ENCODE measurements around the gene OPA1. TPM values are rescaled to one million over a fixed set of nuclear protein-coding genes. Genes with fewer than 3 reads are reported as not detected.

OPA1 gene
- total RNA-seq, 1 experiment from 2014 or later: 75.4 TPM

DNA sequence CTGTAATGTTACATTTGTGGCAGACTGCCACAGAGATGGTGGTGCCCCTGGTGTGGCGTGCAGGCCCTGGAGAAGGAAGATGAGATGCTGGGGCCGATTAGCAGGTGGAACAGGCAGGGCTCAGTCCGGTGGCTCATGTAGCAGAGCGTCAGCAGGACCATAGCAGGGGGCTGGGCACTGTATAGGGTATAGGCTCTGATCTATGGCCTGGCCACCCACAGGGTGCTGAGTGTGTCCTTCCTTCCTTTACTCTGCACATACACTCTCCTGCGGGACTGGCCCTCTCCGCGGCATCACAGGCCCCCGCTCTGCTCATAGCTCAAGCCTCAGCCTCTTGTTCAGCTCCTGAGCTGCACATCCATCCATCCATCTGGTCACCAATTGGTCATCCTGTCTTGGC is 143.6 kb downstream of the OPA1 start:
- no peaks in the 10 kb centered on the region for H3K79me1 ChIP-seq (ENCODE audit: insufficient read depth, low read depth, low read length, poor library complexity, severe bottlenecking)
- no peak overlapping the region for H4K91ac ChIP-seq (ENCODE audit: insufficient read length, low read depth, low read length)
- H3K9ac ChIP-seq (ENCODE audit: extremely low read depth, insufficient read length, low read length): no peak overlapping the region
- no peak overlapping the region for H4K5ac ChIP-seq (ENCODE audit: insufficient read length, low read depth, low read length)
- Mint-ChIP-seq H3K36me3 (ENCODE audit: insufficient read depth in 1 of 3, low read depth in 3 of 3) (no peaks in the 10 kb centered on the region), H3K4me1 (peaks cover 5 to 9% of the 10 kb centered on the region in 2 experiments), H3K27me3 (ENCODE audit: low read depth) (peaks cover 1% of the 10 kb centered on the region; the same call in 1 of the 2 replicates), H3K9me3 (no peaks in the 10 kb centered on the region), H3K4me3 (no peak overlapping the region), H3K27ac (no peak overlapping the region; a peak in 1 of 7 replicates)
- no peaks in the 10 kb centered on the region for H3K79me2 ChIP-seq (ENCODE audit: insufficient read depth, low read length)
- no peak overlapping the region for H4K8ac ChIP-seq (replicated peaks; ENCODE audit: insufficient read length, low read depth, low read length)
- H3K4ac ChIP-seq (ENCODE audit: low read depth, low read length): no peak overlapping the region
- no peaks in the 10 kb centered on the region for H4K20me1 ChIP-seq (ENCODE audit: control insufficient read depth, insufficient read depth, insufficient read length)
- peaks cover 2% of the 10 kb centered on the region; the same call in 1 of the 2 replicates for H3K4me1 ChIP-seq (ENCODE audit: insufficient read depth, low read length)
- no peak for DNase-seq
- H2BK15ac ChIP-seq (ENCODE audit: low read depth, low read length): no peak overlapping the region
- H3K56ac ChIP-seq (ENCODE audit: insufficient read length, low read depth, low read length): no peak overlapping the region
- no peak overlapping the region for H2BK12ac ChIP-seq (ENCODE audit: insufficient read length, low read depth, low read length)
- no peaks in the 10 kb centered on the region for H3K9me3 ChIP-seq (ENCODE audit: control insufficient read depth, low read depth, low read length)
- no peak overlapping the region for H3K14ac ChIP-seq (ENCODE audit: insufficient read depth, low read length)
- no peak overlapping the region for H3K18ac ChIP-seq (ENCODE audit: insufficient read length, low read depth, low read length)
- no peaks in the 10 kb centered on the region for H3K27me3 ChIP-seq (ENCODE audit: insufficient read depth, low read length)
- WGBS (ENCODE audit: extremely low coverage, insufficient read length, low lambda C conversion rate): no CpG with 5 or more reads among the region's 8 CpGs
- TF ChIP-seq, protein P1, sequence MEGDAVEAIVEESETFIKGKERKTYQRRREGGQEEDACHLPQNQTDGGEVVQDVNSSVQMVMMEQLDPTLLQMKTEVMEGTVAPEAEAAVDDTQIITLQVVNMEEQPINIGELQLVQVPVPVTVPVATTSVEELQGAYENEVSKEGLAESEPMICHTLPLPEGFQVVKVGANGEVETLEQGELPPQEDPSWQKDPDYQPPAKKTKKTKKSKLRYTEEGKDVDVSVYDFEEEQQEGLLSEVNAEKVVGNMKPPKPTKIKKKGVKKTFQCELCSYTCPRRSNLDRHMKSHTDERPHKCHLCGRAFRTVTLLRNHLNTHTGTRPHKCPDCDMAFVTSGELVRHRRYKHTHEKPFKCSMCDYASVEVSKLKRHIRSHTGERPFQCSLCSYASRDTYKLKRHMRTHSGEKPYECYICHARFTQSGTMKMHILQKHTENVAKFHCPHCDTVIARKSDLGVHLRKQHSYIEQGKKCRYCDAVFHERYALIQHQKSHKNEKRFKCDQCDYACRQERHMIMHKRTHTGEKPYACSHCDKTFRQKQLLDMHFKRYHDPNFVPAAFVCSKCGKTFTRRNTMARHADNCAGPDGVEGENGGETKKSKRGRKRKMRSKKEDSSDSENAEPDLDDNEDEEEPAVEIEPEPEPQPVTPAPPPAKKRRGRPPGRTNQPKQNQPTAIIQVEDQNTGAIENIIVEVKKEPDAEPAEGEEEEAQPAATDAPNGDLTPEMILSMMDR (conservative IDR thresholded peaks at IDR 0.05): no peak
- no peak overlapping the region for H2BK20ac ChIP-seq (ENCODE audit: low read depth, low read length, poor library complexity, severe bottlenecking)
- no peak overlapping the region for H2AK5ac ChIP-seq (ENCODE audit: insufficient read length, low read length)
- no peaks in the 10 kb centered on the region for H3K23me2 ChIP-seq (ENCODE audit: insufficient read length, low read depth, low read length, poor library complexity, severe bottlenecking)
- H2BK5ac ChIP-seq (ENCODE audit: insufficient read length, low read length): no peak overlapping the region
- H3K23ac ChIP-seq (ENCODE audit: insufficient read length, low read depth, low read length): no peak overlapping the region
- no peak overlapping the region for H3K4me2 ChIP-seq (ENCODE audit: insufficient read depth, insufficient read length, low read length)
- no peak overlapping the region for H2AFZ ChIP-seq (ENCODE audit: low read length)
- H2BK120ac ChIP-seq (ENCODE audit: low read depth, low read length, poor library complexity, severe bottlenecking): no peak overlapping the region
- H3K27ac ChIP-seq (ENCODE audit: insufficient read length, low read depth, low read length): no peak overlapping the region
- H3T11ph ChIP-seq (ENCODE audit: low read length): no peak overlapping the region
